Upper lobe of left lung (tissue), 6 donors: ENCODE measurements around the gene UNC45B. TPM values are rescaled to one million over a fixed set of nuclear protein-coding genes. Genes with fewer than 3 reads are reported as not detected.
"Not testable (repeated sequence)": the region's sequence is repeated elsewhere in the genome, so short reads cannot be mapped to it uniquely, and the experiment has no call there.

Experiments used
- ATAC-seq, 2 donors: fragments of 200-7000 bp; cut with Tn5 transposase; one replicate each; pipeline ENCODE4 v1.9.1; 2022; ENCODE audit warnings: mild to moderate bottlenecking in 2 of 2, moderate library complexity in 2 of 2; ENCODE audit not compliant: low FRiP score in 2 of 2
- DNase-seq, 2 donors: peaks; one replicate each; pipeline ENCODE4 v3.0.0-alpha.2; 2019 to 2020
- H3K27ac ChIP-seq, 4 donors: fragments of 200-600 bp; sonication (generic); one replicate each; pipeline ENCODE4 v1.5.1; 2016 to 2019
- H3K27me3 ChIP-seq, 4 donors: fragments of 200-600 bp; sonication (generic); one replicate each; pipeline ENCODE4 v1.5.1; 2017 to 2019
- H3K36me3 ChIP-seq, 4 donors: fragments of 200-600 bp; sonication (generic); one replicate each; pipeline ENCODE4 v1.5.1; 2016 to 2019
- H3K4me1 ChIP-seq, 4 donors: fragments of 200-600 bp; sonication (generic); one replicate each; pipeline ENCODE4 v1.5.1; 2018 to 2019
- H3K4me3 ChIP-seq, 4 donors: fragments of 200-600 bp; sonication (generic); one replicate each; pipeline ENCODE4 v1.5.1; 2017 to 2019; ENCODE audit warnings: mild to moderate bottlenecking in 2 of 4, moderate library complexity in 1 of 4
- H3K9me3 ChIP-seq, 4 donors: fragments of 200-600 bp; sonication (generic); one replicate each; pipeline ENCODE4 v1.5.1; 2018 to 2019
- EP300 ChIP-seq, 4 donors: sonication (generic); formaldehyde crosslinking; IDR thresholded peaks; one replicate each; pipeline ENCODE4 v1.5.1; 2017; ENCODE audit warnings: antibody characterized with exemption in 4 of 4, control low read depth in 2 of 4
- POLR2A ChIP-seq, 4 donors: fragments of 450-650 bp; IDR thresholded peaks; one replicate each; pipeline ENCODE4 v1.5.1; 2016 to 2017; ENCODE audit warnings: antibody characterized with exemption in 4 of 4, mild to moderate bottlenecking in 2 of 4
- POLR2AphosphoS5 ChIP-seq, 2 donors: sonication (generic); formaldehyde crosslinking; IDR thresholded peaks; one replicate each; pipeline ENCODE4 v1.5.1; 2017; ENCODE audit warnings: antibody characterized with exemption in 2 of 2
- WGBS, 2 donors: methylation state at CpG; one replicate each; pipeline ENCODE4 v1.1.5; 2017 to 2018; 5-methylcytosine and 5-hydroxymethylcytosine counted together
- total RNA-seq, 6 donors: library from RNA; depleted of rRNA in 4 of 6; stranded (reverse); fragments of >200 nt in 4 of 6; gene quantifications; one replicate each; pipeline versions ENCODE4 v1.1.0 to v1.2.1, GENCODE V29; 2016 to 2021
- TF ChIP-seq, protein P1 (sequence below), 6 experiments: fragments of 450-650 bp in 4 of 6; fragments of 200-600 bp in 2 of 6; sonication (generic) in 2 of 6; IDR thresholded peaks; one replicate each; pipeline ENCODE4 v1.5.1; 2016 to 2019; ENCODE audit warnings: antibody characterized with exemption in 6 of 6
- donor health status: DM: no; HTN: no; CAD: no; lungs with moderate emphysema.
- donor health status: DM: no; HTN: yes; CAD: no; lungs with severe emphysema.

Gene UNC45B
- total RNA-seq, 6 donors from 2014 or later = 0.10 to 0.61 (median 0.20) TPM; not detected in 2

GRCh38 chr17:35144840-35145239 lies 2.8 kb upstream of the UNC45B start:
- Histone ChIP-seq H3K4me1 (peaks cover 11 to 21% (median 17%) of the 10 kb centered on the region in 4 donors), H3K27me3 (no peaks in the 10 kb centered on the region), H3K4me3 (no peak overlapping the region), H3K27ac (no peak overlapping the region), H3K36me3 (peaks cover 0 to under 1% (median 0%) of the 10 kb centered on the region in 4 donors), H3K9me3 (no peaks in the 10 kb centered on the region)
- no peak for ATAC-seq
- WGBS, 2 donors = 70 to 79% methylated on average over 4 of the region's 4 CpGs
- no peak for DNase-seq
- TF ChIP-seq, protein P1, sequence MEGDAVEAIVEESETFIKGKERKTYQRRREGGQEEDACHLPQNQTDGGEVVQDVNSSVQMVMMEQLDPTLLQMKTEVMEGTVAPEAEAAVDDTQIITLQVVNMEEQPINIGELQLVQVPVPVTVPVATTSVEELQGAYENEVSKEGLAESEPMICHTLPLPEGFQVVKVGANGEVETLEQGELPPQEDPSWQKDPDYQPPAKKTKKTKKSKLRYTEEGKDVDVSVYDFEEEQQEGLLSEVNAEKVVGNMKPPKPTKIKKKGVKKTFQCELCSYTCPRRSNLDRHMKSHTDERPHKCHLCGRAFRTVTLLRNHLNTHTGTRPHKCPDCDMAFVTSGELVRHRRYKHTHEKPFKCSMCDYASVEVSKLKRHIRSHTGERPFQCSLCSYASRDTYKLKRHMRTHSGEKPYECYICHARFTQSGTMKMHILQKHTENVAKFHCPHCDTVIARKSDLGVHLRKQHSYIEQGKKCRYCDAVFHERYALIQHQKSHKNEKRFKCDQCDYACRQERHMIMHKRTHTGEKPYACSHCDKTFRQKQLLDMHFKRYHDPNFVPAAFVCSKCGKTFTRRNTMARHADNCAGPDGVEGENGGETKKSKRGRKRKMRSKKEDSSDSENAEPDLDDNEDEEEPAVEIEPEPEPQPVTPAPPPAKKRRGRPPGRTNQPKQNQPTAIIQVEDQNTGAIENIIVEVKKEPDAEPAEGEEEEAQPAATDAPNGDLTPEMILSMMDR (IDR thresholded peaks at IDR 0.05) = no peak
- TF ChIP-seq POLR2AphosphoS5 (IDR thresholded peaks at IDR 0.05) (no peak), EP300 (IDR thresholded peaks at IDR 0.05) (no peak), POLR2A (IDR thresholded peaks at IDR 0.05) (no peak)

GRCh38 chr17:35146214-35146833 lies 1.3 kb upstream of the UNC45B start:
- no peak for DNase-seq
- WGBS, 2 donors = 75 to 78% methylated on average over 4 of the region's 4 CpGs
- TF ChIP-seq EP300 (IDR thresholded peaks at IDR 0.05) (no peak), POLR2A (IDR thresholded peaks at IDR 0.05) (no peak), POLR2AphosphoS5 (IDR thresholded peaks at IDR 0.05) (no peak)
- TF ChIP-seq, protein P1 (IDR thresholded peaks at IDR 0.05) = no peak
- H3K36me3 ChIP-seq = no peaks in the 10 kb centered on the region
- no peaks in the 10 kb centered on the region for H3K27me3 ChIP-seq
- no peaks in the 10 kb centered on the region for H3K9me3 ChIP-seq
- peaks cover 1 to 10% (median 7%) of the 10 kb centered on the region in 4 donors for H3K4me1 ChIP-seq
- H3K4me3 ChIP-seq = no peak overlapping the region
- no peak overlapping the region for H3K27ac ChIP-seq
- no peak for ATAC-seq

DNA sequence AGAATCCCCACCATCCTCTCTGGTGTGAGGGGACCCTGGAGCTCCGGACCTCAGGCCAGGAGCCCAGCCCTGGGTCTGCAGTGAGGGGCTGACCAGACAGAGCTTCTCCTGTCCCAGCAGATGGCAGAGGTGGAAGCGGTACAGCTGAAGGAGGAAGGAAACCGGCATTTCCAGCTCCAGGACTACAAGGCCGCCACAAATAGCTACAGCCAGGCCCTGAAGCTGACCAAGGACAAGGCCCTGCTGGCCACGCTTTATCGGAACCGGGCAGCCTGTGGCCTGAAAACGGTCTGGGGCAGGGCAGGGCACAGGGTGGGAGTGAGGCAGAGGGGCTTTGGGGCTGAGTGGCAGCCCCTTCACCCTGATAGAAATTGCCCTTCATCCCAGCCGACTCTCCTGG lies 527 bp downstream of the UNC45B start:
- Histone ChIP-seq H3K9me3 (no peaks in the 10 kb centered on the region), H3K4me3 (no peak overlapping the region), H3K4me1 (no peaks in the 10 kb centered on the region), H3K27me3 (no peaks in the 10 kb centered on the region), H3K36me3 (no peaks in the 10 kb centered on the region), H3K27ac (no peak overlapping the region)
- ATAC-seq (peak in 1 of 2 donors; percentile 6), DNase-seq (peak in 1 of 2 donors; percentile 38)
- no peak for TF ChIP-seq EP300 (IDR thresholded peaks at IDR 0.05)
- no peak for TF ChIP-seq POLR2A (IDR thresholded peaks at IDR 0.05)
- TF ChIP-seq POLR2AphosphoS5 (IDR thresholded peaks at IDR 0.05) = no peak
- TF ChIP-seq, protein P1 (IDR thresholded peaks at IDR 0.05) = no peak
- WGBS, 2 donors = 44 to 71% methylated on average over 8 to 9 of the region's 9 CpGs

- no peaks in the 10 kb centered on the region for H3K9me3 ChIP-seq
- H3K4me1 ChIP-seq = no peaks in the 10 kb centered on the region
- no peak for TF ChIP-seq POLR2AphosphoS5 (IDR thresholded peaks at IDR 0.05)
- no peak for TF ChIP-seq POLR2A (IDR thresholded peaks at IDR 0.05)
- TF ChIP-seq EP300 (IDR thresholded peaks at IDR 0.05) = no peak
- TF ChIP-seq, protein P1 (IDR thresholded peaks at IDR 0.05) = no peak
- H3K4me3 ChIP-seq = no peak overlapping the region
- H3K36me3 ChIP-seq = no peaks in the 10 kb centered on the region
- no peaks in the 10 kb centered on the region for H3K27me3 ChIP-seq
- no peak for ATAC-seq
- WGBS, 2 donors = 90 to 95% methylated on average over 9 to 11 of the region's 11 CpGs
- no peak for DNase-seq
- no peak overlapping the region for H3K27ac ChIP-seq
Measured at GRCh38 chr17:35149941-35150340, 2.3 kb downstream of the UNC45B start.

DNA sequence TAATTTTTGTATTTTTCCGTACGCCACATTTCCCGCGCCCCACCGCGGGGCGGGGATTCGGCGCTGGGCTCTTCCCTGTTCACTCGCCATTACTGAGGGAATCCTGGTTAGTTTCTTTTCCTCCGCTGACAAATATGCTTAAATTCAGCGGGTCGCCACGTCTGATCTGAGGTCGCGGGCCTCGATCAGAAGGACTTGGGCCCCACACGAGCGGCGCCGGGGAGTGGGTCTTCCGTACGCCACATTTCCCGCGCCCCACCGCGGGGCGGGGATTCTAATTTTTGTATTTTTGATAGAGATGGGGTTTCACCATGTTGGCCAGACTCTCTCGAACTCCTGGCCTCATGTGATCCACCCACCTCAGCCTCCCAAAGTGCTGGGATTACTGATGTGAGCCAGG lies 3.5 kb downstream of the UNC45B start:
- DNase-seq = peak in 1 of 2 donors; percentile 60
- H3K9me3 ChIP-seq, H3K4me1 ChIP-seq, H3K27me3 ChIP-seq, ATAC-seq, H3K4me3 ChIP-seq, H3K27ac ChIP-seq, H3K36me3 ChIP-seq: not testable (repeated sequence)
- WGBS, 2 donors = 96% methylated on average over 29 of the region's 29 CpGs
